Measurements from ENCODE around the gene DEFB132. TPM values are rescaled to one million over a fixed set of nuclear protein-coding genes. Genes with fewer than 3 reads are reported as not detected.
"Not testable (repeated sequence)": the region's sequence is repeated elsewhere in the genome, so short reads cannot be mapped to it uniquely, and the experiment has no call there.

DEFB132 gene
- total RNA-seq, 1 donor from 2014 or later, result 0.32 TPM

GRCh38 chr20:217266-217665 lies 40.3 kb upstream of the DEFB132 start:
- H3K36me3 ChIP-seq, result no peaks in the 10 kb centered on the region
- no peak for DNase-seq (ENCODE audit: low spot score in 2 of 2)
- no peaks in the 10 kb centered on the region for H3K27me3 ChIP-seq
- intact Hi-C loops (cut with DNase I), result no loop called here
- TF ChIP-seq CTCF (IDR thresholded peaks at IDR 0.05), result no peak
- H3K27ac ChIP-seq, result no peak overlapping the region
- H3K4me1 ChIP-seq, result no peaks in the 10 kb centered on the region
- H3K9me3 ChIP-seq, result no peaks in the 10 kb centered on the region
- no peak overlapping the region for H3K4me3 ChIP-seq

- Histone ChIP-seq H3K27ac (no peak overlapping the region), H3K4me1 (no peaks in the 10 kb centered on the region), H3K27me3 (no peaks in the 10 kb centered on the region), H3K4me3 (no peak overlapping the region), H3K36me3 (no peaks in the 10 kb centered on the region), H3K9me3 (no peaks in the 10 kb centered on the region)
- no peak for TF ChIP-seq CTCF (IDR thresholded peaks at IDR 0.05)
- DNase-seq (ENCODE audit: low spot score in 2 of 2), result no peak
- intact Hi-C loops (cut with DNase I), result no loop called here
Measured at GRCh38 chr20:219290-220115, 38.0 kb upstream of the DEFB132 start.

GRCh38 chr20:221258-221830 lies 36.2 kb upstream of the DEFB132 start:
- no peak for TF ChIP-seq CTCF (IDR thresholded peaks at IDR 0.05)
- H3K4me1 ChIP-seq, result no peaks in the 10 kb centered on the region
- H3K27ac ChIP-seq, result no peak overlapping the region
- H3K9me3 ChIP-seq, result no peaks in the 10 kb centered on the region
- no peaks in the 10 kb centered on the region for H3K36me3 ChIP-seq
- no peaks in the 10 kb centered on the region for H3K27me3 ChIP-seq
- H3K4me3 ChIP-seq, result no peak overlapping the region
- no peak for DNase-seq (ENCODE audit: low spot score in 2 of 2)
- intact Hi-C loops (cut with DNase I), result no loop called here

GRCh38 chr20:225879-226278 lies 31.6 kb upstream of the DEFB132 start:
- H3K4me3 ChIP-seq; H3K27ac ChIP-seq; H3K36me3 ChIP-seq; H3K9me3 ChIP-seq; H3K4me1 ChIP-seq; DNase-seq (ENCODE audit: low spot score in 2 of 2); H3K27me3 ChIP-seq; intact Hi-C loops (cut with DNase I): not testable (repeated sequence)

GRCh38 chr20:226958-227357 lies 30.6 kb upstream of the DEFB132 start, which contains the start of gene DEFB129:
TSS of gene DEFB129 (plus strand) at chr20:227258. CDS start at chr20:227289, 31 bp downstream.
- intact Hi-C loops (cut with DNase I), result no loop called here
- Histone ChIP-seq H3K4me1 (no peaks in the 10 kb centered on the region), H3K4me3 (no peak within 1 kb of the TSS), H3K27me3 (no peaks in the 10 kb centered on the region), H3K27ac (no peak within 1 kb of the TSS), H3K36me3 (no peaks in the 10 kb centered on the region), H3K9me3 (no peaks in the 10 kb centered on the region)
- TF ChIP-seq CTCF (IDR thresholded peaks at IDR 0.05), result no peak
- DNase-seq (ENCODE audit: low spot score in 2 of 2), result no peak

GRCh38 chr20:227439-228105 lies 30.0 kb upstream of the DEFB132 start:
- no peaks in the 10 kb centered on the region for H3K27me3 ChIP-seq
- H3K4me3 ChIP-seq, result no peak overlapping the region
- intact Hi-C loops (cut with DNase I), result no loop called here
- H3K9me3 ChIP-seq, result no peaks in the 10 kb centered on the region
- no peak for DNase-seq (ENCODE audit: low spot score in 2 of 2)
- no peaks in the 10 kb centered on the region for H3K36me3 ChIP-seq
- TF ChIP-seq CTCF (IDR thresholded peaks at IDR 0.05), result no peak
- no peaks in the 10 kb centered on the region for H3K4me1 ChIP-seq
- no peak overlapping the region for H3K27ac ChIP-seq

All from ascending aorta (tissue), 2 donors.